SK-N-SH (cell line): Measurements from ENCODE around the gene SOCS2. TPM values are rescaled to one million over a fixed set of nuclear protein-coding genes. Genes with fewer than 3 reads are reported as not detected.

Experiments used
- CTCF ChIA-PET: fragments of 300-600, 350-600 bp; formaldehyde crosslinking; extraction: SDS; loops from one replicate; lab custom pipeline; 2021; lab: Yijun Ruan, JAX
- POLR2A ChIA-PET: fragments of 350-600 bp; sonication (Branson Sonifier 250); formaldehyde crosslinking; extraction: SDS; loops from one replicate; lab custom pipeline; 2020; ENCODE audit warnings: antibody characterized with exemption, inconsistent platforms; lab: Yijun Ruan, JAX
- DNase-seq: peaks from one replicate; pipeline ENCODE4 v3.0.0; 2012
- H2AFZ ChIP-seq: fragments of 200-600 bp; sonication (generic); 2 replicates; pipeline ENCODE4 v1.8.1; 2016; ENCODE audit warnings: antibody characterized with exemption, mild to moderate bottlenecking, low read depth
- H3F3A ChIP-seq: fragments of 200-600 bp; sonication (generic); replicated peaks from 2 replicates; pipeline ENCODE3; 2016; ENCODE audit warnings: antibody characterized with exemption, mild to moderate bottlenecking; ENCODE audit not compliant: insufficient read depth
- H3K27ac ChIP-seq, 2 experiments: fragments of 200-500 bp in 1 of 2; fragments of 200-600 bp in 1 of 2; sonication (Bioruptor generic) in 1 of 2; sonication (generic), shearing (Covaris generic) in 1 of 2; 2 replicates each; pipeline versions ENCODE4 v1.5.1 to v1.6.1; 2014 to 2016; ENCODE audit warnings: low read depth in 2 of 2, inconsistent platforms in 1 of 2, low read length in 1 of 2, mild to moderate bottlenecking in 1 of 2, mixed read lengths in 1 of 2
- H3K27me3 ChIP-seq: fragments of 200-600 bp; sonication (generic), shearing (Covaris generic); 2 replicates; pipeline ENCODE4 v1.6.1; 2016; ENCODE audit warnings: mixed run types; ENCODE audit not compliant: insufficient read depth
- H3K36me3 ChIP-seq, 2 experiments: fragments of 200-500 bp in 1 of 2; fragments of 200-600 bp in 1 of 2; sonication (Bioruptor generic) in 1 of 2; sonication (generic) in 1 of 2; replicated peaks in 1 of 2; 2 replicates each; pipeline versions ENCODE3 to v1.5.1; 2014 to 2016; ENCODE audit warnings: low read length in 1 of 2, mild to moderate bottlenecking in 1 of 2; ENCODE audit not compliant: insufficient read depth in 2 of 2, control insufficient read depth in 1 of 2
- H3K4me1 ChIP-seq, 2 experiments: fragments of 200-500 bp in 1 of 2; fragments of 200-600 bp in 1 of 2; sonication (Bioruptor generic) in 1 of 2; sonication (generic), shearing (Covaris generic) in 1 of 2; 2 replicates each; pipeline versions ENCODE4 v1.5.1 to v1.6.1; 2014 to 2016; ENCODE audit warnings: low read depth in 1 of 2, low read length in 1 of 2, mixed run types in 1 of 2; ENCODE audit not compliant: insufficient read depth in 2 of 2, control insufficient read depth in 1 of 2
- H3K4me2 ChIP-seq: fragments of 200-600 bp; sonication (generic), shearing (Covaris generic); 2 replicates; pipeline ENCODE4 v1.6.1; 2017; ENCODE audit warnings: mixed run types
- H3K4me3 ChIP-seq, 2 experiments: fragments of 200-500 bp in 1 of 2; fragments of 200-600 bp in 1 of 2; sonication (Bioruptor generic) in 1 of 2; sonication (generic), shearing (Covaris generic) in 1 of 2; 2 replicates each; pipeline versions ENCODE4 v1.5.1 to v1.8.1; 2014 to 2016; ENCODE audit warnings: low read depth in 2 of 2, inconsistent platforms in 1 of 2, low read length in 1 of 2, mild to moderate bottlenecking in 1 of 2, mixed read lengths in 1 of 2, moderate library complexity in 1 of 2
- H3K79me2 ChIP-seq: fragments of 200-600 bp; sonication (generic); 2 replicates; pipeline ENCODE4 v1.8.1; 2017; ENCODE audit warnings: mild to moderate bottlenecking; ENCODE audit not compliant: insufficient read depth
- H3K9ac ChIP-seq: fragments of 200-600 bp; sonication (generic); 2 replicates; pipeline ENCODE4 v1.6.1; 2017; ENCODE audit warnings: mixed run types
- H3K9me2 ChIP-seq: fragments of 200-600 bp; sonication (generic); 2 replicates; pipeline ENCODE4 v1.6.1; 2017; ENCODE audit warnings: mixed run types
- H3K9me3 ChIP-seq: fragments of 200-600 bp; sonication (generic); 2 replicates; pipeline ENCODE4 v1.6.1; 2017; ENCODE audit warnings: mixed run types, mild to moderate bottlenecking, moderate library complexity
- H4K20me1 ChIP-seq: fragments of 200-600 bp; sonication (generic); 2 replicates; pipeline ENCODE4 v1.6.1; 2017; ENCODE audit warnings: mild to moderate bottlenecking, mixed run types; ENCODE audit not compliant: insufficient read depth
- CHD2 ChIP-seq: fragments of 150-350 bp; IDR thresholded peaks from 2 replicates; pipeline ENCODE4 v1.6.1; 2018; ENCODE audit warnings: low read length; ENCODE audit not compliant: partially characterized antibody
- ELF1 ChIP-seq: IDR thresholded peaks from 2 replicates; pipeline ENCODE4 v1.4.0; 2012
- EP300 ChIP-seq, 2 experiments: IDR thresholded peaks; 2 replicates each; pipeline versions ENCODE4 v1.4.0 to v1.6.1; 2012; ENCODE audit warnings: borderline replicate concordance in 1 of 2, low read depth in 1 of 2, low read length in 1 of 2
- FOXM1 ChIP-seq: IDR thresholded peaks from 2 replicates; pipeline ENCODE4 v1.4.0; 2012; ENCODE audit warnings: low read depth, mild to moderate bottlenecking
- GATA2 ChIP-seq: sonication (generic); formaldehyde crosslinking; IDR thresholded peaks from 2 replicates; pipeline ENCODE4 v1.5.0; 2020; ENCODE audit warnings: mild to moderate bottlenecking, missing genetic modification reagents
- MXI1 ChIP-seq: IDR thresholded peaks from 2 replicates; pipeline ENCODE4 v1.6.1; 2012; ENCODE audit warnings: mild to moderate bottlenecking, low read depth, low read length, improper control_type of control experiment
- POLR2AphosphoS5 ChIP-seq: IDR thresholded peaks from 2 replicates; pipeline ENCODE4 v1.6.1; 2012; ENCODE audit warnings: low read depth, low read length
- RFX5 ChIP-seq: IDR thresholded peaks from 2 replicates; pipeline ENCODE4 v1.6.1; 2012; ENCODE audit warnings: mild to moderate bottlenecking, improper control_type of control experiment, low read length
- TAF1 ChIP-seq: IDR thresholded peaks from 2 replicates; pipeline ENCODE4 v1.6.1; 2012; ENCODE audit warnings: low read depth, mild to moderate bottlenecking, low read length, moderate library complexity, borderline replicate concordance
- TEAD4 ChIP-seq: IDR thresholded peaks from 2 replicates; pipeline ENCODE4 v1.4.0; 2012; ENCODE audit warnings: mild to moderate bottlenecking, borderline replicate concordance; ENCODE audit not compliant: insufficient read depth
- WGBS: methylation state at CpG from one replicate; pipeline ENCODE4 v1.1.6; 2017; ENCODE audit warnings: low lambda C conversion rate; 5-methylcytosine and 5-hydroxymethylcytosine counted together
- polyA plus RNA-seq, 3 experiments: library from polyadenylated mRNA; depleted of rRNA; stranded (reverse); fragments of >200 nt; gene quantifications; 2 replicates each; pipeline ENCODE4 v1.2.3, GENCODE V29; 2012
- TF ChIP-seq, protein P1 (sequence below): fragments of 150-350 bp; IDR thresholded peaks from 2 replicates; pipeline ENCODE4 v1.6.1; 2017; ENCODE audit warnings: antibody characterized with exemption, low read length, low read depth, borderline replicate concordance
- TF ChIP-seq, protein P2 (sequence below): fragments of 150-350 bp; IDR thresholded peaks from 2 replicates; pipeline ENCODE4 v1.6.1; 2016; ENCODE audit warnings: mild to moderate bottlenecking, low read depth, low read length
- TF ChIP-seq, protein P3 (sequence below): IDR thresholded peaks from 2 replicates; pipeline ENCODE4 v1.4.0; 2012; ENCODE audit warnings: low read depth, borderline replicate concordance
- TF ChIP-seq, protein P4 (sequence below): IDR thresholded peaks from 2 replicates; pipeline ENCODE4 v1.6.1; 2012; ENCODE audit warnings: mild to moderate bottlenecking, low read depth, low read length, moderate library complexity
- TF ChIP-seq, protein P5 (sequence below): IDR thresholded peaks from 2 replicates; pipeline ENCODE4 v1.4.0; 2012; ENCODE audit warnings: low read depth
- TF ChIP-seq, protein P6 (sequence below): fragments of 200-600 bp; sonication (generic); IDR thresholded peaks from 2 replicates; pipeline ENCODE4 v1.6.1; 2017; ENCODE audit warnings: antibody characterized with exemption, mild to moderate bottlenecking, moderate library complexity

Gene SOCS2
- polyA plus RNA-seq, 1 of the 3 experiments (the other 2 are of a cell fraction) = 24.1 TPM

DNA sequence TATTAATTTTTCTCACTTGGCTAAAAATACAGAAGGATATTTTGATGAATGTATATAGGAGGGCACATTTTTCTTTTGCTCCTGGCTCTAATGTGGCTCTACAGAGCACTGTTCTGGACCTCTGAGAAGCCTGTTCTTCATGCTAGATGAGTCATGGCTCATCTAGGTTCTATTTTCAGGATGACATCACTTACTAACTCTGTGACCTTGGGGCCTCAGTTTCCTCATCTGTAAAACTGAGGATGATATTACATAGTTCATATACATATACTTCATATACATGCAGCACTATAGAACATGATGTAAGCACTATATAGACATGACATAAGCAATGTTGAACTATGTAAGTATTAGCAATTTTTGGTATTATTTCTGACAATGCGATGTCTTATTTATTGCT lies 35.8 kb downstream of the SOCS2 start:
- no peaks in the 10 kb centered on the region for H4K20me1 ChIP-seq
- ChIA-PET POLR2A (no interaction called here), CTCF (no interaction called here)
- H3K4me3 ChIP-seq = no peak overlapping the region
- TF ChIP-seq, protein P1, sequence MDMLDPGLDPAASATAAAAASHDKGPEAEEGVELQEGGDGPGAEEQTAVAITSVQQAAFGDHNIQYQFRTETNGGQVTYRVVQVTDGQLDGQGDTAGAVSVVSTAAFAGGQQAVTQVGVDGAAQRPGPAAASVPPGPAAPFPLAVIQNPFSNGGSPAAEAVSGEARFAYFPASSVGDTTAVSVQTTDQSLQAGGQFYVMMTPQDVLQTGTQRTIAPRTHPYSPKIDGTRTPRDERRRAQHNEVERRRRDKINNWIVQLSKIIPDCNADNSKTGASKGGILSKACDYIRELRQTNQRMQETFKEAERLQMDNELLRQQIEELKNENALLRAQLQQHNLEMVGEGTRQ = no peak
- no peak for TF ChIP-seq GATA2 (CRISPR knock-in tag)
- TF ChIP-seq CHD2 = no peak
- no peak for TF ChIP-seq EP300 (IDR thresholded peaks at IDR 0.05; ENCODE audit: borderline replicate concordance in 1 of 2, low read depth in 1 of 2, low read length in 1 of 2)
- no peak for TF ChIP-seq MXI1
- no peak for TF ChIP-seq FOXM1
- TF ChIP-seq TEAD4 = no peak
- TF ChIP-seq, protein P2, sequence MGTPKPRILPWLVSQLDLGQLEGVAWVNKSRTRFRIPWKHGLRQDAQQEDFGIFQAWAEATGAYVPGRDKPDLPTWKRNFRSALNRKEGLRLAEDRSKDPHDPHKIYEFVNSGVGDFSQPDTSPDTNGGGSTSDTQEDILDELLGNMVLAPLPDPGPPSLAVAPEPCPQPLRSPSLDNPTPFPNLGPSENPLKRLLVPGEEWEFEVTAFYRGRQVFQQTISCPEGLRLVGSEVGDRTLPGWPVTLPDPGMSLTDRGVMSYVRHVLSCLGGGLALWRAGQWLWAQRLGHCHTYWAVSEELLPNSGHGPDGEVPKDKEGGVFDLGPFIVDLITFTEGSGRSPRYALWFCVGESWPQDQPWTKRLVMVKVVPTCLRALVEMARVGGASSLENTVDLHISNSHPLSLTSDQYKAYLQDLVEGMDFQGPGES = no peak
- TF ChIP-seq TAF1 = no peak
- no peak for TF ChIP-seq RFX5
- TF ChIP-seq, protein P3, sequence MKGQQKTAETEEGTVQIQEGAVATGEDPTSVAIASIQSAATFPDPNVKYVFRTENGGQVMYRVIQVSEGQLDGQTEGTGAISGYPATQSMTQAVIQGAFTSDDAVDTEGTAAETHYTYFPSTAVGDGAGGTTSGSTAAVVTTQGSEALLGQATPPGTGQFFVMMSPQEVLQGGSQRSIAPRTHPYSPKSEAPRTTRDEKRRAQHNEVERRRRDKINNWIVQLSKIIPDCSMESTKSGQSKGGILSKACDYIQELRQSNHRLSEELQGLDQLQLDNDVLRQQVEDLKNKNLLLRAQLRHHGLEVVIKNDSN = no peak
- TF ChIP-seq, protein P4, sequence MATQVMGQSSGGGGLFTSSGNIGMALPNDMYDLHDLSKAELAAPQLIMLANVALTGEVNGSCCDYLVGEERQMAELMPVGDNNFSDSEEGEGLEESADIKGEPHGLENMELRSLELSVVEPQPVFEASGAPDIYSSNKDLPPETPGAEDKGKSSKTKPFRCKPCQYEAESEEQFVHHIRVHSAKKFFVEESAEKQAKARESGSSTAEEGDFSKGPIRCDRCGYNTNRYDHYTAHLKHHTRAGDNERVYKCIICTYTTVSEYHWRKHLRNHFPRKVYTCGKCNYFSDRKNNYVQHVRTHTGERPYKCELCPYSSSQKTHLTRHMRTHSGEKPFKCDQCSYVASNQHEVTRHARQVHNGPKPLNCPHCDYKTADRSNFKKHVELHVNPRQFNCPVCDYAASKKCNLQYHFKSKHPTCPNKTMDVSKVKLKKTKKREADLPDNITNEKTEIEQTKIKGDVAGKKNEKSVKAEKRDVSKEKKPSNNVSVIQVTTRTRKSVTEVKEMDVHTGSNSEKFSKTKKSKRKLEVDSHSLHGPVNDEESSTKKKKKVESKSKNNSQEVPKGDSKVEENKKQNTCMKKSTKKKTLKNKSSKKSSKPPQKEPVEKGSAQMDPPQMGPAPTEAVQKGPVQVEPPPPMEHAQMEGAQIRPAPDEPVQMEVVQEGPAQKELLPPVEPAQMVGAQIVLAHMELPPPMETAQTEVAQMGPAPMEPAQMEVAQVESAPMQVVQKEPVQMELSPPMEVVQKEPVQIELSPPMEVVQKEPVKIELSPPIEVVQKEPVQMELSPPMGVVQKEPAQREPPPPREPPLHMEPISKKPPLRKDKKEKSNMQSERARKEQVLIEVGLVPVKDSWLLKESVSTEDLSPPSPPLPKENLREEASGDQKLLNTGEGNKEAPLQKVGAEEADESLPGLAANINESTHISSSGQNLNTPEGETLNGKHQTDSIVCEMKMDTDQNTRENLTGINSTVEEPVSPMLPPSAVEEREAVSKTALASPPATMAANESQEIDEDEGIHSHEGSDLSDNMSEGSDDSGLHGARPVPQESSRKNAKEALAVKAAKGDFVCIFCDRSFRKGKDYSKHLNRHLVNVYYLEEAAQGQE = no peak
- TF ChIP-seq, protein P5, sequence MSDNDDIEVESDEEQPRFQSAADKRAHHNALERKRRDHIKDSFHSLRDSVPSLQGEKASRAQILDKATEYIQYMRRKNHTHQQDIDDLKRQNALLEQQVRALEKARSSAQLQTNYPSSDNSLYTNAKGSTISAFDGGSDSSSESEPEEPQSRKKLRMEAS = no peak
- TF ChIP-seq ELF1 = no peak
- TF ChIP-seq, protein P6, sequence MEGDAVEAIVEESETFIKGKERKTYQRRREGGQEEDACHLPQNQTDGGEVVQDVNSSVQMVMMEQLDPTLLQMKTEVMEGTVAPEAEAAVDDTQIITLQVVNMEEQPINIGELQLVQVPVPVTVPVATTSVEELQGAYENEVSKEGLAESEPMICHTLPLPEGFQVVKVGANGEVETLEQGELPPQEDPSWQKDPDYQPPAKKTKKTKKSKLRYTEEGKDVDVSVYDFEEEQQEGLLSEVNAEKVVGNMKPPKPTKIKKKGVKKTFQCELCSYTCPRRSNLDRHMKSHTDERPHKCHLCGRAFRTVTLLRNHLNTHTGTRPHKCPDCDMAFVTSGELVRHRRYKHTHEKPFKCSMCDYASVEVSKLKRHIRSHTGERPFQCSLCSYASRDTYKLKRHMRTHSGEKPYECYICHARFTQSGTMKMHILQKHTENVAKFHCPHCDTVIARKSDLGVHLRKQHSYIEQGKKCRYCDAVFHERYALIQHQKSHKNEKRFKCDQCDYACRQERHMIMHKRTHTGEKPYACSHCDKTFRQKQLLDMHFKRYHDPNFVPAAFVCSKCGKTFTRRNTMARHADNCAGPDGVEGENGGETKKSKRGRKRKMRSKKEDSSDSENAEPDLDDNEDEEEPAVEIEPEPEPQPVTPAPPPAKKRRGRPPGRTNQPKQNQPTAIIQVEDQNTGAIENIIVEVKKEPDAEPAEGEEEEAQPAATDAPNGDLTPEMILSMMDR = no peak
- no peak for TF ChIP-seq POLR2AphosphoS5
- no peaks in the 10 kb centered on the region for H3K79me2 ChIP-seq
- no peak overlapping the region for H3K4me2 ChIP-seq
- no peaks in the 10 kb centered on the region for H3K9me3 ChIP-seq
- DNase-seq = no peak
- 97% methylated on average over 1 of the region's 1 CpG for WGBS
- no peak overlapping the region for H3K9ac ChIP-seq
- no peaks in the 10 kb centered on the region for H3K9me2 ChIP-seq
- H3K27ac ChIP-seq = no peak overlapping the region
- H3K36me3 ChIP-seq = no peaks in the 10 kb centered on the region
- no peak overlapping the region for H2AFZ ChIP-seq
- H3K27me3 ChIP-seq = no peaks in the 10 kb centered on the region
- H3F3A ChIP-seq = no peaks in the 10 kb centered on the region
- H3K4me1 ChIP-seq = no peaks in the 10 kb centered on the region
